Neural cell (in vitro differentiated cells): ENCODE data around the gene PADI3.

ENCODE experiments used
- EP300 ChIP-seq: fragments of 450-650 bp; conservative IDR thresholded peaks from 2 replicates; pipeline ENCODE4 v1.6.1; 2014; ENCODE audit warnings: antibody characterized with exemption, mild to moderate bottlenecking, moderate library complexity; ENCODE audit not compliant: poor library complexity, severe bottlenecking
- EZH2 ChIP-seq: fragments of 200-600, 300-800 bp; shearing (Covaris generic), sonication (generic); IDR thresholded peaks from 2 replicates; pipeline ENCODE4 v1.6.1; 2014; ENCODE audit warnings: antibody characterized with exemption, low read length, borderline replicate concordance, mild to moderate bottlenecking; ENCODE audit not compliant: insufficient read depth, poor library complexity, severe bottlenecking
- MXI1 ChIP-seq: fragments of 450-650 bp; conservative IDR thresholded peaks from 2 replicates; pipeline ENCODE4 v1.6.1; 2014; ENCODE audit warnings: antibody characterized with exemption, mild to moderate bottlenecking; ENCODE audit not compliant: poor library complexity, severe bottlenecking
- POLR2AphosphoS5 ChIP-seq: IDR thresholded peaks from 2 replicates; pipeline ENCODE4 v1.6.1; 2012
- SMC3 ChIP-seq: fragments of 450-650 bp; conservative IDR thresholded peaks from 2 replicates; pipeline ENCODE4 v1.6.1; 2014; ENCODE audit warnings: antibody characterized with exemption, mild to moderate bottlenecking, moderate library complexity; ENCODE audit not compliant: poor library complexity
- TAF1 ChIP-seq: IDR thresholded peaks from 2 replicates; pipeline ENCODE4 v1.6.1; 2012; ENCODE audit warnings: low read depth
- TF ChIP-seq, protein P1 (sequence below): fragments of 450-650 bp; IDR thresholded peaks from 2 replicates; pipeline ENCODE4 v1.5.1; 2014; ENCODE audit warnings: antibody characterized with exemption, mild to moderate bottlenecking, moderate library complexity; ENCODE audit not compliant: poor library complexity, severe bottlenecking
- TF ChIP-seq, protein P2 (sequence below): IDR thresholded peaks from 2 replicates; pipeline ENCODE4 v1.6.1; 2012; ENCODE audit warnings: borderline replicate concordance

DNA sequence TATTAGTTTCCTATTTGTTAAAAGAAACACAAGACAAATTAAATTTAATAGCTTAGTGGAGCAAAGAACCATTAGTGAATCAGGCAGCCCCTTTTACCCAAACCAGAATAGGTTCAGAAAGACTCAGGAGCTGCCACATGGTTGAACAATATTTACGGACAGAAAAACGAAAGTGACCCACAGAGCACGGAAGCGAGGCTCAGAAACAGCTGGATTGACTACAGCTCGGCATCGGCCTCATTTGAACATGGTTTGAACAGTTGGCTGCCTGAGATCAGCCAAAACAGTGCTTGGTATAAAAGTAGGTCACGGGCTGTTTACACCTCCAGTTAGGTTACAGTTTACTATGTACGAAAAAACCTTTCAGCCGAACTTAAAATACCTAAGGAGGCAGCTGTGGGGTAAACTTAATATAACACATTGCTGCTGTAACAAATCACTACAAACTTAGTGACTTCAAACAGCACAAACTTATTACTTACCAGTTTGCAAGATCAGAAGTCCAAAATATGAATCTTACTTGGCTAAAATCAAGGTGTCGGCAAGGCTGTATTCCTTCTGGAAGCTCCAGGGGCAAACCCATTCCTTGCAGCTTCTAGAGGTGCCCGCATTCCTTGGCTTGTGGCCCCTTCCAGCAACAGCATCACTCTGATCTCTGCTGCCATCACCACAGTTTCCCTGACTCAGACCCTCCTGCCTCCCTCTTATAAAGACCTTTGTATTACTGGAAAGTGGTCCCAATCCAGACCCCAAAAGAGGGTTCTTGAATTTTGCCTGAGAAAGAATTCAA is 70.9 kb downstream of the PADI3 start:
- TF ChIP-seq, protein P1, sequence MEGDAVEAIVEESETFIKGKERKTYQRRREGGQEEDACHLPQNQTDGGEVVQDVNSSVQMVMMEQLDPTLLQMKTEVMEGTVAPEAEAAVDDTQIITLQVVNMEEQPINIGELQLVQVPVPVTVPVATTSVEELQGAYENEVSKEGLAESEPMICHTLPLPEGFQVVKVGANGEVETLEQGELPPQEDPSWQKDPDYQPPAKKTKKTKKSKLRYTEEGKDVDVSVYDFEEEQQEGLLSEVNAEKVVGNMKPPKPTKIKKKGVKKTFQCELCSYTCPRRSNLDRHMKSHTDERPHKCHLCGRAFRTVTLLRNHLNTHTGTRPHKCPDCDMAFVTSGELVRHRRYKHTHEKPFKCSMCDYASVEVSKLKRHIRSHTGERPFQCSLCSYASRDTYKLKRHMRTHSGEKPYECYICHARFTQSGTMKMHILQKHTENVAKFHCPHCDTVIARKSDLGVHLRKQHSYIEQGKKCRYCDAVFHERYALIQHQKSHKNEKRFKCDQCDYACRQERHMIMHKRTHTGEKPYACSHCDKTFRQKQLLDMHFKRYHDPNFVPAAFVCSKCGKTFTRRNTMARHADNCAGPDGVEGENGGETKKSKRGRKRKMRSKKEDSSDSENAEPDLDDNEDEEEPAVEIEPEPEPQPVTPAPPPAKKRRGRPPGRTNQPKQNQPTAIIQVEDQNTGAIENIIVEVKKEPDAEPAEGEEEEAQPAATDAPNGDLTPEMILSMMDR = no peak
- TF ChIP-seq POLR2AphosphoS5 (no peak), TAF1 (no peak), EZH2 (no peak), MXI1 (no peak), SMC3 (no peak), EP300 (no peak)
- TF ChIP-seq, protein P2, sequence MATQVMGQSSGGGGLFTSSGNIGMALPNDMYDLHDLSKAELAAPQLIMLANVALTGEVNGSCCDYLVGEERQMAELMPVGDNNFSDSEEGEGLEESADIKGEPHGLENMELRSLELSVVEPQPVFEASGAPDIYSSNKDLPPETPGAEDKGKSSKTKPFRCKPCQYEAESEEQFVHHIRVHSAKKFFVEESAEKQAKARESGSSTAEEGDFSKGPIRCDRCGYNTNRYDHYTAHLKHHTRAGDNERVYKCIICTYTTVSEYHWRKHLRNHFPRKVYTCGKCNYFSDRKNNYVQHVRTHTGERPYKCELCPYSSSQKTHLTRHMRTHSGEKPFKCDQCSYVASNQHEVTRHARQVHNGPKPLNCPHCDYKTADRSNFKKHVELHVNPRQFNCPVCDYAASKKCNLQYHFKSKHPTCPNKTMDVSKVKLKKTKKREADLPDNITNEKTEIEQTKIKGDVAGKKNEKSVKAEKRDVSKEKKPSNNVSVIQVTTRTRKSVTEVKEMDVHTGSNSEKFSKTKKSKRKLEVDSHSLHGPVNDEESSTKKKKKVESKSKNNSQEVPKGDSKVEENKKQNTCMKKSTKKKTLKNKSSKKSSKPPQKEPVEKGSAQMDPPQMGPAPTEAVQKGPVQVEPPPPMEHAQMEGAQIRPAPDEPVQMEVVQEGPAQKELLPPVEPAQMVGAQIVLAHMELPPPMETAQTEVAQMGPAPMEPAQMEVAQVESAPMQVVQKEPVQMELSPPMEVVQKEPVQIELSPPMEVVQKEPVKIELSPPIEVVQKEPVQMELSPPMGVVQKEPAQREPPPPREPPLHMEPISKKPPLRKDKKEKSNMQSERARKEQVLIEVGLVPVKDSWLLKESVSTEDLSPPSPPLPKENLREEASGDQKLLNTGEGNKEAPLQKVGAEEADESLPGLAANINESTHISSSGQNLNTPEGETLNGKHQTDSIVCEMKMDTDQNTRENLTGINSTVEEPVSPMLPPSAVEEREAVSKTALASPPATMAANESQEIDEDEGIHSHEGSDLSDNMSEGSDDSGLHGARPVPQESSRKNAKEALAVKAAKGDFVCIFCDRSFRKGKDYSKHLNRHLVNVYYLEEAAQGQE = no peak
